ENCODE measurements around the gene RGS18. TPM values are rescaled to one million over a fixed set of nuclear protein-coding genes. Genes with fewer than 3 reads are reported as not detected.

The RGS18 gene
- total and polyA plus RNA-seq, 2 of the 4 experiments (the other 2 are of a cell fraction), result 0.09 to 0.18 TPM

DNA sequence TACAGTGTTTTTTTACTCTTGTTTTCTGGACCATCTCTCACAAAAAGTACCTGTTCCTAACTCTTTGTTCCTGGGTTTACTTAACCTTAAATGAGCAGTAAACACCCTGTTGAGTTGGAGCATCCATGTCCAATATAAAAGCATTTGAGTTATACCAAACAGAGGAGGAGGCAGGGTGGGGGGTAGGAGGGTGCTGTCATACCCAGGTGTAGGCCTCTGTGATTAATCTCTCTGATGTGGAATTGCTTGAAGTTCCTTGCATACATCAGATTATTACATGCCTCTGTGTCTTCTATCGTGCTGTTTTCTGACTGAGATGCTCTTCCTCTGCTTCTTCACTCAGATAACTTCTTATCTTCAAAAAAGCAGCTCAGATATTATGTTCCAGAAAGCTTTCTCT is 28.1 kb upstream of the RGS18 start:
- Histone ChIP-seq H3K56ac (ENCODE audit: extremely low read depth, insufficient read depth, low read length) (no peak overlapping the region), H2BK120ac (ENCODE audit: low read depth, low read length) (no peak overlapping the region), H3K14ac (replicated peaks; ENCODE audit: low read depth, low read length) (no peak overlapping the region), H4K5ac (ENCODE audit: low read depth, low read length) (no peak overlapping the region), H3K23ac (ENCODE audit: low read depth, low read length) (no peak overlapping the region), H2AK9ac (replicated peaks; ENCODE audit: low read depth, low read length, poor library complexity) (no peak overlapping the region), H3K4ac (ENCODE audit: low read depth, low read length) (no peak overlapping the region), H3K9me1 (ENCODE audit: insufficient read depth, low read length) (peaks cover 3% of the 10 kb centered on the region; the same call in 1 of the 2 replicates), H2AFZ (replicated peaks; ENCODE audit: low read length, poor library complexity) (no peak overlapping the region), H3K79me1 (ENCODE audit: low read depth in 1 of 2, low read length in 2 of 2) (no peaks in the 10 kb centered on the region), H3K9ac (ENCODE audit: low read depth, low read length) (no peak overlapping the region), H3K27me3 (ENCODE audit: control insufficient read depth, insufficient read depth, low read length) (no peaks in the 10 kb centered on the region), H2BK20ac (ENCODE audit: low read depth, low read length) (no peak overlapping the region), H4K20me1 (ENCODE audit: insufficient read depth, low read length) (no peaks in the 10 kb centered on the region), H3K4me2 (ENCODE audit: low read depth, low read length) (no peak overlapping the region), H2BK5ac (ENCODE audit: low read depth, low read length, poor library complexity, severe bottlenecking) (no peak overlapping the region), H3K4me3 (ENCODE audit: insufficient read depth, low read depth, low read length) (no peak overlapping the region), H2AK5ac (ENCODE audit: low read depth, low read length) (no peak overlapping the region), H4K8ac (ENCODE audit: low read depth in 2 of 2, low read length in 2 of 2) (0 out of 4 replicates have a peak overlapping the region, but pooled peaks of 1 of the 2 experiments have one; percentile 19), H3K36me3 (ENCODE audit: control insufficient read depth, insufficient read depth, low read length) (no peaks in the 10 kb centered on the region), H2BK15ac (ENCODE audit: low read depth, low read length) (no peak overlapping the region), H3K9me3 (ENCODE audit: control insufficient read depth, insufficient read depth, low read length) (peaks cover 5% of the 10 kb centered on the region; the same call in 1 of the 2 replicates), H3K27ac (ENCODE audit: insufficient read depth, low read length) (no peak overlapping the region), H3K4me1 (ENCODE audit: control insufficient read depth, insufficient read depth, low read length) (no peaks in the 10 kb centered on the region; the same call in 1 of the 2 replicates), H4K91ac (ENCODE audit: insufficient read depth, low read depth, low read length) (no peak overlapping the region), H3K18ac (ENCODE audit: low read depth, low read length) (no peak overlapping the region; the same call in 1 of the 2 replicates)
- dilution Hi-C loops (cut with HindIII; ENCODE audit: low sequenced_read_pairs, unreplicated experiment) (no loop called here), intact Hi-C loops (cut with micrococcal nuclease) (no loop called here), in situ Hi-C loops (cut with MboI; ENCODE audit: low sequenced_read_pairs) (no loop called here)
- ATAC-seq (ENCODE audit: low read depth) (no peak), DNase-seq (no peak)
- TF ChIP-seq, protein P1, sequence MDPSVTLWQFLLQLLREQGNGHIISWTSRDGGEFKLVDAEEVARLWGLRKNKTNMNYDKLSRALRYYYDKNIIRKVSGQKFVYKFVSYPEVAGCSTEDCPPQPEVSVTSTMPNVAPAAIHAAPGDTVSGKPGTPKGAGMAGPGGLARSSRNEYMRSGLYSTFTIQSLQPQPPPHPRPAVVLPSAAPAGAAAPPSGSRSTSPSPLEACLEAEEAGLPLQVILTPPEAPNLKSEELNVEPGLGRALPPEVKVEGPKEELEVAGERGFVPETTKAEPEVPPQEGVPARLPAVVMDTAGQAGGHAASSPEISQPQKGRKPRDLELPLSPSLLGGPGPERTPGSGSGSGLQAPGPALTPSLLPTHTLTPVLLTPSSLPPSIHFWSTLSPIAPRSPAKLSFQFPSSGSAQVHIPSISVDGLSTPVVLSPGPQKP (IDR thresholded peaks at IDR 0.05; ENCODE audit: borderline replicate concordance, low read depth, low read length), result no peak
- no peak for TF ChIP-seq MAFK (IDR thresholded peaks at IDR 0.05; ENCODE audit: low read depth, low read length)
- TF ChIP-seq SMC3 (IDR thresholded peaks at IDR 0.05; ENCODE audit: low read depth, low read length), result no peak
- no peak for TF ChIP-seq NFE2L2 (IDR thresholded peaks at IDR 0.05; ENCODE audit: low read depth, low read length)
- no peak for TF ChIP-seq FOS (IDR thresholded peaks at IDR 0.05; ENCODE audit: low read depth, low read length)
- TF ChIP-seq, protein P2, sequence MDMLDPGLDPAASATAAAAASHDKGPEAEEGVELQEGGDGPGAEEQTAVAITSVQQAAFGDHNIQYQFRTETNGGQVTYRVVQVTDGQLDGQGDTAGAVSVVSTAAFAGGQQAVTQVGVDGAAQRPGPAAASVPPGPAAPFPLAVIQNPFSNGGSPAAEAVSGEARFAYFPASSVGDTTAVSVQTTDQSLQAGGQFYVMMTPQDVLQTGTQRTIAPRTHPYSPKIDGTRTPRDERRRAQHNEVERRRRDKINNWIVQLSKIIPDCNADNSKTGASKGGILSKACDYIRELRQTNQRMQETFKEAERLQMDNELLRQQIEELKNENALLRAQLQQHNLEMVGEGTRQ (IDR thresholded peaks at IDR 0.05; ENCODE audit: low read depth, low read length), result no peak
- no peak for TF ChIP-seq RCOR1 (IDR thresholded peaks at IDR 0.05; ENCODE audit: insufficient replicate concordance, low read length)
- TF ChIP-seq RAD21 (IDR thresholded peaks at IDR 0.05; ENCODE audit: low read length), result no peak
- TF ChIP-seq, protein P3, sequence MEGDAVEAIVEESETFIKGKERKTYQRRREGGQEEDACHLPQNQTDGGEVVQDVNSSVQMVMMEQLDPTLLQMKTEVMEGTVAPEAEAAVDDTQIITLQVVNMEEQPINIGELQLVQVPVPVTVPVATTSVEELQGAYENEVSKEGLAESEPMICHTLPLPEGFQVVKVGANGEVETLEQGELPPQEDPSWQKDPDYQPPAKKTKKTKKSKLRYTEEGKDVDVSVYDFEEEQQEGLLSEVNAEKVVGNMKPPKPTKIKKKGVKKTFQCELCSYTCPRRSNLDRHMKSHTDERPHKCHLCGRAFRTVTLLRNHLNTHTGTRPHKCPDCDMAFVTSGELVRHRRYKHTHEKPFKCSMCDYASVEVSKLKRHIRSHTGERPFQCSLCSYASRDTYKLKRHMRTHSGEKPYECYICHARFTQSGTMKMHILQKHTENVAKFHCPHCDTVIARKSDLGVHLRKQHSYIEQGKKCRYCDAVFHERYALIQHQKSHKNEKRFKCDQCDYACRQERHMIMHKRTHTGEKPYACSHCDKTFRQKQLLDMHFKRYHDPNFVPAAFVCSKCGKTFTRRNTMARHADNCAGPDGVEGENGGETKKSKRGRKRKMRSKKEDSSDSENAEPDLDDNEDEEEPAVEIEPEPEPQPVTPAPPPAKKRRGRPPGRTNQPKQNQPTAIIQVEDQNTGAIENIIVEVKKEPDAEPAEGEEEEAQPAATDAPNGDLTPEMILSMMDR (conservative IDR thresholded peaks at IDR 0.05; ENCODE audit: low read depth, low read length), result no peak
- no peak for TF ChIP-seq POLR2A (IDR thresholded peaks at IDR 0.05; ENCODE audit: low read depth, low read length)
- TF ChIP-seq RFX5 (IDR thresholded peaks at IDR 0.05; ENCODE audit: low read depth, low read length), result no peak
- TF ChIP-seq MXI1 (IDR thresholded peaks at IDR 0.05; ENCODE audit: borderline replicate concordance, low read depth, low read length), result no peak
- no peak for TF ChIP-seq MAZ (IDR thresholded peaks at IDR 0.05; ENCODE audit: borderline replicate concordance, low read depth, low read length)
- TF ChIP-seq CHD1 (IDR thresholded peaks at IDR 0.05; ENCODE audit: low read depth, low read length), result no peak
- TF ChIP-seq CEBPB (IDR thresholded peaks at IDR 0.05; ENCODE audit: low read depth, low read length), result no peak
- no peak for TF ChIP-seq BHLHE40 (IDR thresholded peaks at IDR 0.05; ENCODE audit: low read depth, low read length)
- BruUV-seq (replicated peaks), result no TSS peak
- CTCF ChIA-PET, result no interaction called here
- POLR2A ChIA-PET (ENCODE audit: unreplicated experiment), result no interaction called here
- WGBS, 2 experiments (ENCODE audit: extremely low coverage in 2 of 2, insufficient read length in 1 of 2), result no CpG with 5 or more reads among the region's 1 CpG

Data from IMR-90 (cell line).